Sciatic nerve (tissue), 2 donors: ENCODE results near the gene SGIP1. TPM values are rescaled to one million over a fixed set of nuclear protein-coding genes. Genes with fewer than 3 reads are reported as not detected.

ENCODE experiments used
- ATAC-seq: fragments of 200-7000 bp; cut with Tn5 transposase; one replicate; pipeline ENCODE4 v1.9.1; 2020; ENCODE audit warnings: mild to moderate bottlenecking, moderate library complexity
- DNase-seq: peaks from one replicate; pipeline ENCODE4 v3.0.0-alpha.2; 2020; ENCODE audit warnings: low spot score
- intact Hi-C: fragments of 100-400 bp; cut with DNase I; formaldehyde crosslinking; loops from one replicate; pipeline ENCODE4 v1.14.2; 2022
- total RNA-seq: library from RNA; stranded (reverse); fragmentation: NEBNext Ultra II Directional; extraction: Animal tissue kit (Norgen Biotek cat#: 25700); gene quantifications from one replicate; pipeline ENCODE4 v1.2.1, GENCODE V29; 2021
- donor health status: DM: no; HTN: no; CAD: no.
- donor health status: DM: no; HTN: no; CAD: no.

Gene SGIP1, protein sequence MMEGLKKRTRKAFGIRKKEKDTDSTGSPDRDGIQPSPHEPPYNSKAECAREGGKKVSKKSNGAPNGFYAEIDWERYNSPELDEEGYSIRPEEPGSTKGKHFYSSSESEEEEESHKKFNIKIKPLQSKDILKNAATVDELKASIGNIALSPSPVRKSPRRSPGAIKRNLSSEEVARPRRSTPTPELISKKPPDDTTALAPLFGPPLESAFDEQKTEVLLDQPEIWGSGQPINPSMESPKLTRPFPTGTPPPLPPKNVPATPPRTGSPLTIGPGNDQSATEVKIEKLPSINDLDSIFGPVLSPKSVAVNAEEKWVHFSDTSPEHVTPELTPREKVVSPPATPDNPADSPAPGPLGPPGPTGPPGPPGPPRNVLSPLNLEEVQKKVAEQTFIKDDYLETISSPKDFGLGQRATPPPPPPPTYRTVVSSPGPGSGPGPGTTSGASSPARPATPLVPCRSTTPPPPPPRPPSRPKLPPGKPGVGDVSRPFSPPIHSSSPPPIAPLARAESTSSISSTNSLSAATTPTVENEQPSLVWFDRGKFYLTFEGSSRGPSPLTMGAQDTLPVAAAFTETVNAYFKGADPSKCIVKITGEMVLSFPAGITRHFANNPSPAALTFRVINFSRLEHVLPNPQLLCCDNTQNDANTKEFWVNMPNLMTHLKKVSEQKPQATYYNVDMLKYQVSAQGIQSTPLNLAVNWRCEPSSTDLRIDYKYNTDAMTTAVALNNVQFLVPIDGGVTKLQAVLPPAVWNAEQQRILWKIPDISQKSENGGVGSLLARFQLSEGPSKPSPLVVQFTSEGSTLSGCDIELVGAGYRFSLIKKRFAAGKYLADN
- total RNA-seq = 7.0 TPM

DNA sequence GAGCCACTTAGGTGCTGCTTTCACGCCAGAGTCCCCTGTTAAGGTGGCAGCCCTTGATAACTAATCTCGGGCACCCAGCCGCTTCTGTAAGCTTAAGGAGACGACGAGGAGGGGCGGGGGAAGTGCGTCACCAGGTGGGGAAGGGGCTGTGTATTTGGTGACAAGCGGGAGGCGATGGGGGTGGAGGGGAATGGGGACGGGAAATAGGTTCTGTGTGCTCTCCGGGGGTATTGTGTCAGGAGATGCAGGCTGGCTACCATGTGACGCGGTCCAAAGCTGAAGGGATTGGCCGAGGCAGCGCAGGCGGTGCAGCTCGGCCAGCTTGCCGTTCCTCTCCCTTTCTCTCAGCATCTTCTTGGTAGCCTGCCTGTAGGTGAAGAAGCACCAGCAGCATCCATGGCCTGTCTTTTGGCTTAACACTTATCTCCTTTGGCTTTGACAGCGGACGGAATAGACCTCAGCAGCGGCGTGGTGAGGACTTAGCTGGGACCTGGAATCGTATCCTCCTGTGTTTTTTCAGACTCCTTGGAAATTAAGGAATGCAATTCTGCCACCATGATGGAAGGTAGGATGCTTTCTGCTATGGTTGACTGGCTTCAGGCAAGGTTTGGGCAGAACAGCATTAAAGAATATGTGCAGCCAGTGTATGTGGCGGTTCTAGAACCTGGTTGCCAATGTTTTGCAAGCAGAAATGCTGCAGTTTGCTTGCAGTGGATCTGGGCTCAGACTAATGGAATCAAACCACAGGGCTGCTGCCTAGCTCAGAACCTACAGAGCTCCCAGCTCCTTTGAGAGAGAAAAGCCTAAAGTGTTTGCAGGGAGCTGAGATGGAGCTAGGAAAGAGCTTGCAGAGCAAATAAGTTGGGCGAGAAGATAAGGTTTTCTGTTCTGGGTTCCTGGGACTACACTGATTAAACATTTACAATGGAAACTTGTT is at the start of gene SGIP1:
Gene SGIP1 (plus strand): TSS at position 350 of the 937 bp plus-strand sequence. CDS start 206 bp downstream, at position 556.
- ATAC-seq (peak; percentile 95), DNase-seq (peak; percentile 65)
- intact Hi-C loops = loop anchor here (5.0 kb wide), 1 partner anchor 1877 kb away; no protein-coding TSS in a partner anchor

DNA sequence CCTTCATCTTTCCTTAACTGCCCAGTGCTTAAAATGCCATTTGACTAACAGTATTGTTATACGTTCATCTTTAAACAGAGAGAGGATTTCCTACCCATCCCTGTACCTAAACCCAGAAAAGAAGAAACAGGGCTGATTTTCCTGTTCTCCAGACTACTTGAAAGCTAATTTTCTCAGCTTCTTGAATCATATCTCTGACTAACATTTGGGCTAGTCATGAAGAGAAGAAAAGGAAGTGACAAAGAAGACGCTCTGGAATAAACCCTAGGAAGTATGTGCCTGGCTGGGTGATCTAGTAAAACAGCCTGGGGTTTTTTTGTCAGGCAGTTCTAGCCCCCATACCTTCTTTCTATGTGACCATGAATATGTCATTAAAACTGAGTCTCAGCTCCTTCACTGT is 44.8 kb upstream of the SGIP1 start:
- intact Hi-C loops = no loop called here
- ATAC-seq = no peak
- no peak for DNase-seq

DNA sequence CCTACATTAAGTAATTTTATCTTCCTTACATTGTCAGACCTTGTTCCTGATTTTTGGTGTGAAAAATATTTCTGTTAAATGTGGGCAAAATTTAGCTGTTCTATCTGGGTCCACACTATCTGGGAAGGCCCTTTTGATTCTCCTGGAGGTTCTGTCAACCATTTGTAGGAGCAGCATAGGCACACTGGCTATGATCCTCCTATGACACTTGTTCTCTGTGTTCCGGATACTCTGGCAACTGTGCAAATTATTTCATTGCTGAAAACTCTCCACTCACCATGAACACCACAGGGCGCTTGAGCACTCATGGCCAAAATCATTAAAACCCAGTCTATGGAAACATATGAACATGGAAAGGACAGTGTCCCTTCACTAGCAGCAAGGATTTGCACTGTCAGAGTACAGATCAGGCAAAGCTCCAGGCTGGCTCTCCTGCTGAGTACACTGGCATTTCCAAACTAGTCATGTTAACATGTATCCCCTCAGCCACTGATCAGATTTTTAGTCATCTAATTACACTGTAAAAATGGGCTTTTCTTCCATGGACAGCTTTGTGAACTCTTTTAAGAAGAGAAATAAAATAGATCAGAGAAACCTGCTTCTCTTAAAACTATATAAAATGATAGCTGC is 43.9 kb upstream of the SGIP1 start:
- intact Hi-C loops = no loop called here
- ATAC-seq (no peak), DNase-seq (no peak)

DNA sequence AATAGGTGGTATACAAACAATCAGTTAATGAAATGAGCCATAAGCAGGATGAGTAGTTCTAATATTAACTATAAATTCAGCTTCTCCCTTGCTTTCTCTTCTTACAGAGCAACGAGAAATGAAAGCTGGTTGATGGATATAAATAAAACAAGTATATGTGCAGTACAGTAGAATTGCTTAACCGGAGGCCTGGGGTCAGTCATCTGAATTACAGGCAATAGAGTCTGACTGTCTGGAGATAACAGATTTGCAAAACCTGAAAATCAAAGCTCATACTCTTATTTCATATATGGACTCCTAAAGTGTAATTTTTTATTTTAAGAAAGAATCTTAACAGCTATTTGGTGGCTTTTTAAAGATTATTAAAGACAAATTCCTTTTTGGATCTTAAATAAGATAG is 43.1 kb upstream of the SGIP1 start:
- DNase-seq = no peak
- intact Hi-C loops = no loop called here

DNA sequence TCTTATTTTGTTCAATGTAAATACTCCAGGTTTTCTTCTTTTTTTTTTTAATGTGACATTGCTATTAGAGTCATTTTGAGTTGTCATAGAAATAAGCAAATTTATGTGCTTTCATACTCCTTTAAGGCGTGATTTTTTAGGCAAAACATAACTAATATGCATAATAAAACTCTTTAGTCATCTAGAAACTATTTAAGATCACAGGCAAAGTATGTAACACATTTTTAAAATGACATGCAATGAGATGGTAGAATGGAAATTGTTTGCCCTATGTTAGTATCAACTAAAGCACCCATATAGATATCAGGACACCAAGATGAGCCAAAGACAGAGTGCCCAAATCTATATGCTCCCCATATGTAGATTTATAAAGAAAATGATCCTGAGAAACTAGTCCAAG is 41.5 kb upstream of the SGIP1 start:
- no peak for ATAC-seq
- no peak for DNase-seq
- intact Hi-C loops = no loop called here

More for the DNA sequence above, 43.1 kb upstream of the SGIP1 start:
- ATAC-seq = no peak

DNA sequence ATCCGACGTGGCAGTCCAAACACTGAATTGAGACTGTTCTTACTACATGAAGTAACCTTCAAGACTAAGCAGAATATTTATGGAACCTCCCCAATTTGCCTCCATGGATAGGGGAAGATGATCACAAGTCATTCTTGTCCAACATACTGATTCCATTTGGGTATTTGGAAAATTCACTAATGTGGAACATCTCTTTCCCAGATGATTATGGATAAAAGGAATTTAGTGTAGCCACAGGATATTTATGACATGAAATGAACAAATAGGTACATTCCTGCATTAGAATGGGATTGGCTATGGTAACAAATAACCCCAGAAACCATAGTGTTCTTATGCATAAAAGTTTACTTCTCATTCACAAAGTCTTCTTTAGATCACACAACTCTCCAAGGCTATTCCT is 40.2 kb upstream of the SGIP1 start:
- ATAC-seq (no peak), DNase-seq (no peak)
- intact Hi-C loops = no loop called here

DNA sequence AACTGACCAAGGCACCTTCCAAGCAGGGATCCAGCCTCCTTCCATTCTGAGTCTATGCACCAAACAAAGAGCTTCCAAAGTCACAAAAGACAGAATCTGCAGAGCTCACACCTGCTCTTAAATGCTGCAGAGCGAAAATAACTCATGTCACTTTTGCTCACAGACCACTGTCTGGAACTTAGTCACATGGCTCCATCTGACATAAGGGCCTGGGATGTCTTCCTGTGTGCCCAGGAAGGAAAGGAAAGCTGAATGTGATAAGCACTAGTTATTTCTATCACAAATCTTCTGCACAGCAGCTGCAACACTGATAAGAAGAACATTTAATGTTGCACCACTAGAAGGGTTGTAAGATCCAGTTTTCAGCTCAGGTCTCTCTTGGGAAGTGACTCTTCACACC is 39.5 kb upstream of the SGIP1 start:
- intact Hi-C loops = no loop called here
- ATAC-seq (no peak), DNase-seq (no peak)

DNA sequence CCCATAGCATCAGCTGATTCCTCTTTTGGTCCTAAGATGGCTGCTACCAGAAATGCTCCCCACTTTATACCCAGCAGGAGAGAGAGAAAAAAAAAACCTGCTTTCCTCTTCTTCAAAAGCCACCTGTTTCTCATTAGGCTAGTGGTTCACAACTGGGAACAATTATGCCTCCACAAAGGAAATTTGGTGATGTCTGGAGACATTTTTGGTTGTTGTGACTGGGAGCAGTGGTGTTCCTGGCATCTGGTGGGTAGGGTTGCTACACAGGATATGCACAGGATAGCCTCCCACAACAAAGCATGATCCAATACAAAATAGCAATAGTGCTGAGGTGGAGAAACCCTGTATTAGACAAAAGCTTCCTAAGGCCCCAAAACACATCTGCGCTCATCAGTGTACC is 38.5 kb upstream of the SGIP1 start:
- no peak for ATAC-seq
- no peak for DNase-seq
- intact Hi-C loops = no loop called here

DNA sequence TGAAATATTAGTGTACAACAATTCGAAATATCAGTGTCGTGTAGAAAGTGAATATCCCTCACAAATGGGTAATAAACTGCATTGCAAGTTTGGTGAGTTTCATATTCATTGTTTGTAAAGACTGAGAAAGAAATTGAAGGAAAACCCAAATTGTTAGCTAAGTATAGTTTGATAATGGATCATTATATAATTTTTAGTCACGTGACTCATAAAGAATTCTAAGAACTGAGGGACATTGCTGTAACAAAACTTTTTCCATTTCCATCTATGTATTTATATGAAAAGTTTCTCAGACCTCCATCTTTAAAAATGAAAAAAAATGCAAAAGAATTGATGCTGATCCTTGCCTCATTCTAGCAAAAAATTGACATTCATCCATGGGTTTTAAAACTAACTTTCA is 36.0 kb upstream of the SGIP1 start:
- ATAC-seq (no peak), DNase-seq (no peak)
- intact Hi-C loops = no loop called here

DNA sequence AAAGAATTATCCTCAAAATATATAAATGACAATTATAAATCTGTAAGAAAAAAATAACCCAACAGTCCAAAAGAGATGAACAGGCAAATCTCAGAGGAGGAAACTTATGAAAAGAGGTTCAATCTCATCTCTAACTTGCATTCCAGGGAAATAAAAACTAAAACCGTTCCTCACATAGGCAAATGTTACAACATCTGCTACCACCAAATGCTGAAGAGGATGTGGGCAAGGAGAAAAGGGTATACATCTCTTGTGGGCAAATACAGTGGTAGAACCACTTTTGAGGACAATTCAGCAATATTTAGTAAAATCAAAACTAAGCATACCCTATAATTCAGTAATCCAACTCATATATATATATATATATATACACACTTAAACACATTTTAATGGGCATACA is 33.7 kb upstream of the SGIP1 start:
- intact Hi-C loops = loop anchor here (5.0 kb wide), 1 partner anchor 248 kb away; no protein-coding TSS in a partner anchor
- ATAC-seq = no peak
- no peak for DNase-seq

DNA sequence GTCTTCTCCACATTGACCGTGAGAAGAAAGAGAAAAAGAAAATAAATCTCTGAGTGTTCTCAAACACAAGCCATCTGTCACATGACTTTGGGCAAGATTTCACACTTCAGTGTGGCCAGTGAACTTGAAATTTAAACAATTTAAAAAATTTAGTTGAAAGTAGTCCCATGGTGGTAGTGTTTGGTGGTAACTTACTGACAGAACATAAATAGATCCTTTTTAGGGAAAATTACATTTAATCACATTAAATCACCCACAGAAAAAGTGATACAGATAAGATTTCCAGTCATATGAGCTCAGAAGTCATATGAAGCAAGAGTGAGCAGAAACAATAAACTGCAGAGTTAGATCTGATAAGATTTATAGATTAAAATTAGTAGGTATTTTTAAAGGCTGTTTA is 31.9 kb upstream of the SGIP1 start:
- DNase-seq = no peak
- intact Hi-C loops = loop anchor here (5.0 kb wide), 1 partner anchor 250 kb away; no protein-coding TSS in a partner anchor
- ATAC-seq = no peak

DNA sequence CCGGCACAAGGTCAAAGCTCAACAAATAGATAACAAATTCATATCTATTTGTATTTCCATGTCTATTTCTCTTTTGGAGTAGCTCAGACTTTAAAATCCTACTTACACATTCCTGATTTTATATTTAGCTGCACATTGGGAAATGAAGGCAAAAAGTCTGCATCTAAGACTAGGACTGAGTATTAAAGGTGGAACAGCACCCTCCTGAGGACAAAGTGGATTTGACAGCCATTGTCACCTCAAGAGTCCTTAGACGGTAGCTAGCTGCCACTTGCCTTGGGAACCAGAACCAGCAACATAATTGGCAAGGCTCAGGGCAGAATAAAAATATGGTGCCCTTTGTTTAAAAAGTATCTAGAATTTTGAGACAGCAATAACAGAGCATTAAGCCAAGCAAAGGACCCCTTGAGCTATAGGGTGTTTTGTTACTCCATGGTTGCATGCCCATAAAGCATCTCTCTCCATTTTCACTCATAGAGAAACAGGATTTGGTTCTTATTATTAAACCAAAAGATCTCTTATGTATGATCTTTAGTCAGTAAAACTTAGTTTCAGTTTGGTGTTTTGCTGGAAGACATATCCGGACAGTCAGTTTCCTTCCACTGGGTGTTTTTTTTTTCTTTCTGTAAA is 30.0 kb upstream of the SGIP1 start:
- intact Hi-C loops = loop anchor here (5.0 kb wide), 1 partner anchor 252 kb away; no protein-coding TSS in a partner anchor
- ATAC-seq (no peak), DNase-seq (no peak)

DNA sequence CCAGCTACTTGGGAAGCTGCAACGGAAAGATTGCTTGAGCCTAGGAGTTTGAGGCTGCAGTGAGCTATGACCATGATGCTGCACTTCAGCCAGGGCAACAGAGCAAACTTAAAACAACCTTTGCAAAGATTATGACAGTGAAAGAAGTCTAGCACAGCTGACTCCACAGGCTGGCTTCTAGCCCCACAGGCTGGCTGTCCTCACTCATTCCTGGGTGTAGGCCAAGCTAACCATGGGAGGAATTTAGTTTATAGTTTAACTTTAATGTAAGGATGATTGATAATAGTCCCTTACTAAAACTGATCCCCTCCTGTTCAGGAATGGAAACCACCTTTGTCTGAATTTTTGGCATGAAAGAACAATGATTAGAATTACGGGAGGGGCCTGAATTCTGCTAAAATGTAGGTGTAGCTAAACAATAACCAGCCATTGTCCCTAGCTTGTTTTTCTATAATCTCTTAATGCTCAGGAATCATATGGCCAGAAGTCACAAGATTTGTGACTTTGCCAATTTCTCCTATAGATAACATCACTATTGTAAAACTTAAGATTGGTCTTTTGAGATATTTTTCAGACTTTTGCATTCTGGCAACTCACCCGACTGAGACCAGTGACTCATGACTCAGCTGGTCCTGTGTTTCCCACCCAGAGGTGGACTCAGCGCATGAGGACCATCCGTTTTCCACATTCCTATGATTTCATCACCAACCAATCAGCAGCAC is 28.1 kb upstream of the SGIP1 start:
- no peak for ATAC-seq
- no peak for DNase-seq
- intact Hi-C loops = no loop called here

DNA sequence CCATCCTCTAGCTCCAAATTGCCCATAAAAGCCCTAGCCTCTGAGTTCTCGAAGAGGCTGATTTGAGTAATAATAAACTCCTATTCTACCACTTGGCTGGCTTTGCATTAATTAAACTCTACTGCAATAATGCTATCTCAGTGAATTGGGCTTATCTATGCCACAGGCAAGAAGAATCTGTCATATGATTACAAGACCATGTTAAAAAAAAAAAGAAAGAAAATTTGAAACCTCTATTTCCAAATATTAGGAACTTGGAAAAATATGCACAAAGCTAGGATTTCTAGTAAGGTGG is 27.6 kb upstream of the SGIP1 start:
- ATAC-seq = no peak
- no peak for DNase-seq
- intact Hi-C loops = no loop called here

DNA sequence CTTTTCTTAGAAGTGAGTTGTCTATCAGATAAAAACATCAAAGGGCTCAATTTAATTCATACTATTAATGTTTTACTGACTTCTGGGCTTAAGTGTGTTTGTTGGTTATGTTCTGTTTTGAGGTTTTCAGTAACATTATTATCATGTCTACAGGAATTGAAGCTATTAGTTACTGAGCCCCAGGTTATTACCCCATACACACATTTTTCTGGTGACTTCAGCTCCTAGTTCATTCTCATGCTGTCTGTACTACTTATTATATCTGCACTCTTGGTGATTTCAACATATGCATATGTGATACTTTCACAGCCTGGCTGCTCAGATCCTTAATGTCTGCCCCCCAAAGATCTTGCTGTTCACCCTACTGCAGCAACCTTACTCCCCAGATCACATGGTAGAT is 27.0 kb upstream of the SGIP1 start:
- ATAC-seq (no peak), DNase-seq (no peak)
- intact Hi-C loops = no loop called here

DNA sequence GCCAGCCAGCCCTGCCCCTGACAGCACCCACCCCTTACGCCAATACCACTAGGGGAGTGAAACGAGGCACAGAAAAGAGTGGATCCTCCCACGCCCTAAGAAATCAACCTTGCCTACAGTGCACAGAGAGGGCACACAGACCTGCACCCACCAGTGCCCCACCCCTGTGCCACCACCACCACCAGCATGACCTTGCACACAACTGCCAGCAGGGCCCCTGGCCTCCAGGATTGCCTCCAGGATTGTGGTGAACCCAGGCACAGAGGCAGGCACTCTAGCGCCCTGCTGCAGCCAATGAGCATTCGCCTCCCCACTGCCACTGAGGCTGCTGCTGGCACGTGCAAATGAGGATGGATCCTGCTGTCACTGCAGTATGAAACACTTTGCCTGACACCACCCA is 23.5 kb upstream of the SGIP1 start:
- ATAC-seq (no peak), DNase-seq (no peak)
- intact Hi-C loops = no loop called here

DNA sequence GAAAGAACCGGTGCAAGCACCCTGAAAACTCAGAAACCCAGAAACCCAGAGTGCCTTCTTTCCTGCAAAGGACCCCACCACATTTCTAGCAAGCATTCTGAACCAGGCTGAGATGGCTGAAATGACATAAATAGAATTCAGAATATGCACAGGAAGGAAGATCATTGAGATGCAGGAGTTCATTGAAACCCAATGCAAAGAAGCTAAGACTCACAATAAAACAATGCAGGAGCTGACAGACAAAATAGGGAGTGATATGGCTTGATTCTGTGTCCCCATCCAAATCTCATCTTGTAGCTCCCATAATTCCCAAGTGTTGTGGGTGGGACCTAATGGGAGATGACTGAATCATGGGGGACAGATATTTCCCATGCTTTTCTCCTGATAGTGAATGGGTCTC is 22.8 kb upstream of the SGIP1 start:
- DNase-seq (no peak), ATAC-seq (no peak)
- intact Hi-C loops = no loop called here

DNA sequence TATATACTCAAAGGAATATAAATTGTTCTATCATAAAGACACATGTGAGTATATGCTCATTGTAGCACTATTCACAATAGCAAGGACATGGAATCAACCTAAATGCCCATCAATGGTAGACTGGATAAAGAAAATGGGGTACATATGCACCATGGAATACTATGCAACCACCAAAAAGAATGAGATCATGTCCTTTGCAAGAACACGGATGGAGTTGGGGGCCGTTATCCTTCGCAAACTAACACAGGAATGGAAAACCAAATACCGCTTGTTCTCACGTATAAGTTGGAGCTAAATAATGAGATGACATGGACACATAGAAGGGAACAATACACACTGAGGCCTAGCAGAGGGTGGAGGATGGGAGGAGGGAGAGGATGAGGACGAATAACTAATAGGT is 16.0 kb upstream of the SGIP1 start:
- DNase-seq (no peak), ATAC-seq (no peak)

More for the DNA sequence above, 16.0 kb upstream of the SGIP1 start:
- intact Hi-C loops = no loop called here
